EL (cell line): ENCODE measurements around the gene ALK.

Experiments
- DNase-seq: peaks from one replicate; pipeline ENCODE4 v3.0.0-alpha.2; 2016

ALK gene

DNA sequence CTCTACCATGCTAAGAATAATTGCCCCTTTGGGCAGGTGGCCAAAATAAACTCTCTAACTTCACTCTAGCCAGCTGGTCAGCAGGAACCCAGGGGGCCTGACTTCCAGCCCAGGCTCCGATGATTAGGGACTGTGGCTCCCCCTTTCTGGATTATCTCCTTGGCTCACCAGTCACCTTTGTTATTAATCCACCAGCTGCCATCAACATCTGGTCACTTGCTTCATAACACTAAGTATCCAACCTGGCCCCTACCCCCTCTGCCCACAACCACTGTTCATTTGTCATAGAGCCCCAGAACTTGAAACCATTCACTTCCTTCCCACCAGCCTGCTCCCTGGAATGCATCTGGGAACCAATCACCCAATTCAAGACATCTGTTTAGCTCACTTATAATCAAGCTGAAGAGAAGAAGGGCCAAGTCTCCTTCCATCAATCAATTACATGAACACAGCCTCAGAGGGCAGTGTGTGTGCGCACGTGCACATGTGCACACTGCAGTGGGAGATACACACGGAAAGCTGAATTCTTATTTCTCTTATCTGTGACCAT lies 215.1 kb downstream of the ALK start:
- no peak for DNase-seq

DNA sequence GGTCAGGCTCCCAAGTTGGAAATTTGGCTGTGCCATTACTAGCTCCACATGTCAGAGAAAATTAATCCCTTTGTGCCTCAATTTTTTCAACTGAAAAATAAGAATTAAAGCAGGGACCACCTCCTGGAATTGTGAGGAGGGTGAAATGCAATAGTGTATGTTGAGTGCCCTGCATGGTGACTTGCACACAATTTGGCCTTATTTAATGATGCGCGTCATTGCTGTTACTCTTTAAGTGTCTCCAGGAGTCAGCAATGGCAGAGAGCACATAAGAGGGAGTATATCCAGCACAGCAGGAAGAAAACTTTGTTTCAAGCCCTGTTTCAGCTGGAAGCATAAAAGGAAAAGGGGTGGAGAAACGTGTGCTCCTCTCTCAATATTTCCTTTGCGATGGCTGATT lies 215.8 kb downstream of the ALK start:
- no peak for DNase-seq

DNA sequence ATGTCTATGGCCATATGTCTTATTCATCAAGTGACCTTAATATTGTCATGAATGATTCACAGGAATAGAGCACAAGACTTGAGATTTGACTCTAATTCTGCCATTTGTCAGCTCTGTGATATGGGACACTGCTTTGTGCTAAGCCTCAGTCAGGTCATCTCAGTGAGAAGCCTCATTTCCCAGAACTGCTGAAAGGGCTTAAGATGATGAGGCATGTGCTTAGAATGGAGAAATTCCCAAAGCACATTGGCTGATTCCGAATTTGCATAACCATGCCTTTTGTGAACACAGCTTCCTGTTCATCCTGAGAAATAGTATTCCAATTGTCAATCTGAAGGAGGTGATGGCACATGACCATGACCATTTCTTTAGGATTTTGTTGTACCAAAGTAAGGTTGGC lies 218.1 kb downstream of the ALK start:
- DNase-seq = no peak

DNA sequence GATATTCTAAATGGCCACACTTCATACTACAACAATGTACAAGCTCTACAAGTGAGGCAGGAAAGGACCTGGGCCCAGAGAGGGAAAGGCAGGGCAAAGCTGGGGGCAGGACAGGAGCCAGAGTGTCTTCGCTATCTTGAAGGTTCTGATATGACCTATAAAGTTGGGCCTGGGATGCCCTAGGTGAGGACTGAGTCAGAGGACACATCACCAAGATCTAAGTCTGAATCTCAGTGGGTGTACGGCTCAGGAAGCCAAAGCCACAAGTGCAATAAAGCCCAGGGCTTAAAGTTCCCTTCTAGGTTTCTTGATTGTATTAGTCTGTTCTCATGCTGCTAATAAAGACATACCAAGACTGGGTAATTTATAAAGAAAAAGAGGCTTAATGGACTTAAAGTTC lies 219.1 kb downstream of the ALK start:
- DNase-seq = no peak

DNA sequence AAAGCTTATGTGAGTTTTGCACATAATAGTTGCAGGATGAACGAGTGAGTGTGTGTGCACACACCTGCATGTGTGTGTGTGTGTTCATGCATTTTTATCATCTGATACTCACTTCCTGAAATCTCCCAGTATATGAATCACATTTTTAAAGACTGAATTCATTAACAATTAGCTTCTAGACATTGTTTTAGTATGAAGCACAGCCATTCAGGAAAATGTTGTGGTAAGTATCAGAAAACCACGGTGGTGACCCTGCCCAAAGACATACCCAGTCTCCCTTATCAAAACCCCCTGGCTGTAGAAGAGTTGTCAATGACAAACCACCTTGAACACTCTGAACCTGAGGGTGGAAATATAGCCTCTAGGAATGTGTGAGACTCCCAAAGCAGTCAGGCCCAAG lies 220.8 kb downstream of the ALK start:
- peak; percentile 62 for DNase-seq

DNA sequence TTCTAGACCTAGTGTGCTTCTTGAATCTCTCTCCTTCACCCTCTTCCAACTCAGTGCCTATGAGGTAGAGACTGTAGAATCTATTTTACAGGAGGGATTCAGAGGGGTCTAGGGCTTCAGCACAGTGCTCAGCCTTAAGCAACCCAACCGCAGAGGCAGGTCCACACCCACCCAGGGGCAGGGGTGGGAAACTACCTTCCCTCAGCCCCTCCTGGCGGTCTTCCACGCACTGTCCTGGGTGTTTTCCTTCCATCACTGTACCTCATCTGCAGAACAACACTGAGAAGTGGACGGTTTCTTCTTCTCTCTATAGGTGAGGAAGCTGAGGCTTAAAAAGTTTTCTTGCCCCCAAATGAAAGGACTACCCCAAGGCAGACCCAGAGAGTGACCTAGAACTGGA lies 222.3 kb downstream of the ALK start:
- DNase-seq = no peak

DNA sequence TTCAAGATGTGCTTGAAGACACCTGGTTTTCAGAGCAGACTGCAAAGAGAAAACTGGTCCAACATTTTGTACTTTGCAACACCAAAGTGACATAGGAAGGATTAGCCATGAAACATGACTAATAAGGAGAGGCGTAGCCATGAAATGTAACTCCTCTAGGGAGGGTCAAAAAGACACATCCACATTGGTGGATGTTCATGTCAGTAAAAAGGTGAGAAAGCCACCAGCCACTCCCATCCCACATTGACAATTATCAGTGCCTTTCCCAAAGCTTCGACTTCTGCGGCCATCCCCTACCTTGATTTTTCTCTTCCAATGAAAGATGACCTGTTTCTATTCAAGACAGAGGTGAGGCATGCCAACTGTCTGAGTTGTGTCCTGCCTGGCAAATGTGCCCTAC lies 223.2 kb downstream of the ALK start:
- no peak for DNase-seq

DNA sequence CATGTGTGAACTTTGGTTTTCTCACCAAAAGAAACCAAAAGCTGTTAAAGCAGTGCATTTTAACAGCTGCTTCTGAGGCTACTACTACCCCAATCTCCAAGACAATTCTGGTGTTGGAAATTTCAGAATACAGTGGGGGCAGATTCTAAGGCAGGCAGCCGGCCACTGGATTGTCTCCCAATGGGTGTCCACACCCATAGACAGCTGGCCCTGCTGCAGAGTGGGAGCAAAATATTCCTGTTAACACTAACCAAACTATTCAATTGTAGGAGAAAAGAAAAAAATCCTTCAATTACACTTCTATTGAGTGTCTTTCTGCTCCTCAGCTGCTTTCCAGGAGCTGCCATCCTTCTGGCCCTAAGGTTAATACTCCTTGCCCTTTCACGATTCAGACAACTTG lies 223.7 kb downstream of the ALK start:
- DNase-seq = no peak

DNA sequence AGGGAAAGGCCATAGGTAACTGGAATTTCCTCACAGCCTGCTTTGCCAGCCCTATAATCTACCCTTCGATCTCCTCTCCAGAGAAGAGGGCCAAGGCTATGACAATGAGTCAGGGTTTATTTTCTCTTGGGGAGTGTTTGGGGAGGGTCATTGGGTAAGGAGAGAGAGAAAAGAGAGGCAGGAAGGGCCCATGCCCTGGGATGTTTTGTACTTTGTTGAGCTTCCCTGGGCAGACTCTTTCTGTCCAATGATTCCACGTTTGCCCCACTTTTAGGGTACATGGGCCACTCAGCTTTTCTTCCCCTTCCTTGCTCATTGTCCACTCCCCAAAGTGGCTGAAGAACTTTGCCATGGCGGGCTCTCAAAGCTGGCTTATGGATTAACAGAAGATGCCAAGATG lies 224.2 kb downstream of the ALK start:
- DNase-seq = no peak

DNA sequence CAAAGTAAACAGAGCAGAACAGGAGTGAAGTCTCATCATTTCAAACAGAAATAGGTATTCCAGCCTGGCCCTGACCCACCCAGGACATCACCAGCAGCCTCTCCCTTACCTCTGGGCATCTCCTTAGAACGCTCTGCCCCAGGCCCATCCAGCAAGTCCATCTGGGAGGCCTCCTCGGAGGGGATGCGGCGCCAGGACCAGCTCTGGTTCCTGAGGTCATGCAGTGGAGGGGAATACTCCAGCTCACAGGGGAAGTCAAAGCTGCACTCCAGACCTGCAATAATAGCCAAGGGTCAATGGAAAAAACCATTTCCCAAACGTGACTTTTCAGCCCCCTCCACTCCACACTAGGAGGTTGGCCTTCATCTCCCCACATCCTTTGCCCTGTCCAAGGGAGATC lies 226.6 kb downstream of the ALK start:
- no peak for DNase-seq

DNA sequence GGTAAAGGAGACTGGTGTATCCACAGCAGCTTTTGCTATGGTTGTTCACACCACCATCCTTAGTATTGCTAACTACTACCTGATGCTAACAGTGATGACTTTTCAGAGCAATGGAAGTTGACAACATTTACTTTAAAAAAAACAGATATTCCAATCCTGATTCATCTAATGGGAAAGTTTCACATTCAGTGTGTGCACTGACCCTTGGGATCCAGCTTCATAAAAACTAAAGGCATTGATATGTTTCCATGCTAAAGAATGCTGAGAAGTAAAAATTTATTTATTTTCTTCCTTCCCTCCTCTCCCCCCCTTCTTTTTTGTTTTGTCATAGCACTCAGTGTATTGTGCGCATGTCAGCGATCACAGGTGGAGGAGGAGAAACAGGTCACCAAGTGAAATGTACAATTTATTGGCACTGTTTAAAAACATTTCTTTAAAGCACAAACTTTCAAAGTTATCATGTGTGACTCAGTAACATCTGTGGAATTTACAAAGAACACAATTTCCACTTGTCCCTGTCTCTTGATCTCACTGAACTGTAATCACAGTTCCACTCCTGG lies 229.9 kb downstream of the ALK start:
- DNase-seq = no peak

DNA sequence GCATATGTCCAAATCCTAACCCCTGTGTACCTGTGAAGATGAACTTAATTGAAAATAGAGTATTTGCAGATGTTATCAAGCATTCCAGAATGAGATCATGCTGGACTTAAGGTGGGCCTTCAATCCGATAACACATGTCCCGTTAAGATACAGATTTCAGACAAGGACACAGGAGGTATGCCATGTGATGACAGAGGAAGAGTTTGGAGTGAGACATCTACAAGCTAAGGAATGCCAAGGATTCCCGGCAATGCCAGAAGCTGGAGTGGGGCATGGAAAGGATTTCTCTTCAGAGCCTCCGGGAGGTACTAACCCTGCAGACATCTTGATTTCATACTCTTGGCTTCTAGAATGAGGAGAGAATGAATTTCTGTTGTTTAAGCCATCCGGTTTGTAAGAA lies 231.7 kb downstream of the ALK start:
- no peak for DNase-seq

DNA sequence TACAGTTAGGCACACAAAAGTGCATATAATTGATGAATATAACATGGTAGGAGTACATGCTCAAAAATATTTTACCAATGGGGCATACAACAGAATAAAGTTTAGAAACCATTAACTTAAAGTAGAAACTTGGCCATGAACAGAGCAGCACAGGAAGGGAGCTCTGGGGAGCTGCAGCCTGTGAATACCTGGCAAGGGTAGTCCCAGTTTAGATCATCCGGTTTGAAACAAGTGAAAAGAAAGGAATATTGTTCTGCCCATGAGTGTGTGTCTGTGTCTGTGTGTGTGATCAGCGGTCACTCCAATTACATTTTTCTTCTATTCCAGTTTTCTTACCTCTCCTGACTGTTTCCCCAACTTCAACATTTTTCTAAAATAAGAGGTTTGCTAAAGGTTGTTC lies 233.0 kb downstream of the ALK start:
- DNase-seq = no peak

DNA sequence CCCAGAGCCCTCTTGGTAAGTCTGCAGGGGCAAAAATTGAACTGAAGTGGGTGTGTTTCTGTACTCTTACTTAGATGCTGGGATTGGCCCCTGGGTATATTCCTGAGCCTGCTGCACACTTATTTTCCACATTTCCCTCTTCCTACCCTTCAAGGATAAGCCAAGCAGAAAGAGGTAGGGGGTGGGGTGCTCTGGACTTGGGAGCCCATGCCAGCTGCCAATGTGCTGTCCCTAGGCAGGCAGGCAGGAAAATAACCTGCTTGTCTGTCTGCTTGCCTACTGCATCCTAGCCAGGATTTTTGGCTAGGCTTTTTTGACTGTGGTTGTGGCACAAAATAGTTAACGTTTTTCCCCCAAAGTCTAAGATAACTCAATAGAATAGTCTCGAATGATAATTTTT lies 234.3 kb downstream of the ALK start:
- DNase-seq = no peak

DNA sequence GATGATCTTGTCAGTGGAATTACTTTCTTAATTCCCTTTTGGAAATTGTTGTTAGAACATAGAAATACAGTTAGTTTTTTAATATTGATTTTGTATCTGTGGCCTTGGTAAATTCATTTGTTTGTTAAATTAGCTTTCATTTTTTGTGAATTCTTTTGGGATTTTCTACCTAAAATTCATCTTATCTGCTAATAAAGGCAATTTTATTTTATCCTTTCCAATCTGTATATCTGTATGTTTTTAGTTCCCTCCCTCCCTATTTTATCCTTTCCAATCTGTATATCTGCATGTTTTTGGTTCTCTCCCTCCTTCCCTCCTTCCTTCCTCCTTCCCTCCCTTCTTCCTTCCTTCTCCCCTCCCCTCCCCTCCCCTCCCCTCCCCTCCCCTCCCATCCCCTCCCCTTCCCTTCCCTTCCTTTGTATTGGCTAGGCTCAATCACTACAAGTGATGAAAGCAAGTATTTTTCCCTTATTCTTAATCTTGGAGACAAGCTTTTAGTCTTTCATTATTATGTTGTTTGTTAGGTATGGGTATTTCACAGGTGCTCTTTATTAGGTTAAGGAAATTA lies 244.4 kb downstream of the ALK start:
- no peak for DNase-seq

DNA sequence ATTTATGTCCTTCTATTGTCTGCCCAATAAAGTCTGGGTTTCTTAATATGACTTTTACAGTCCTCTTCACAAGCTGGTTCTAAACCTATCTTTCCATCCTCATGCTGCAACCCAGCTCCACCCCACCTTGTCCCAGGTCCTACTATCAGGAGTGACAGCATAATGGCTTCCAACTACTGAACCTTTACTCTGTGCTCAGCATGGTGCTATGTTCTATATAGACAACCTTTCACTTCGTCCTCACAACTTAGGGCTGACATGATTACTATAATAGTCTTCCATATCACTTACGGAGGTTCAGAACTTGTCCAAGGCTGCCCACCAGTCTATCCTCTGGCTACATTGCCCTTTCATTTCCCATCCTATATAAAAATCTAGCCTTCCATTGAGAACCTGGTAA lies 256.8 kb downstream of the ALK start:
- no peak for DNase-seq

DNA sequence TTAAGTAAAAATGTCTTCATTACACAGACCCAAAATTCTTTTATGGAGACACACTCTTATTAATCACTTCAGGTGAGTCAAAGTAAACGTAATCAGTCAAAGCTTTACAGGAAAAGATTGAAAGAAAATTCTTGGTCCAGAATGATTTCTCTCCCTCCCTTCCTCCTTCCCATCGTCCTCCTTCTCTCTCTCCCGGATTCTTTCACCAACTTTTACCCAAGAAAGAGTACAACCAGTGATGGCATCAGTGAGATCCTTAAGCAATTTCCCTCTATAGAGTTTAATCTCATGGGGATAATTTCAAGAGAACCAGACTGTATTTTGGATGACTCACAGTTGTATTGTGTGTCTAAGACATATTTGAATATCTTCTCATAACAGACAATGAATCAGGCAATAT lies 258.1 kb downstream of the ALK start:
- DNase-seq = peak; percentile 55

DNA sequence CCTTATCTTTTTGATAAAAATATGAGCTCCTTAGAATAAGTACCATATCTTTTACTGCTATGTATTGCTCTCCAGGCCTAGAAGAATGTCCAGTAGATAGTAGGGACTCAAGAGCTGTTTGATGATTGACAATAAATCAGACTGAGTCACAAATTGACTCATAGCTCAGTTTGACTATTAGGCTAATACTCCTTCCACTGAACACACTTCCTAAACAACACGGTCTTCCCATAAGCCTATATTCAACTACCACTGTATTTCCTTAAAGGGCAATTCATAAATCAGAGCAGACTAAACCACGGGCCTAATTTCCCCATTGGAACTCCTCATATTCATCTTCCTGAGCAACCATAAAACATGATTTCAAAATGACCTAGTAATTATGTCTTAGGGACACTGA lies 258.5 kb downstream of the ALK start:
- DNase-seq = peak; percentile 3

DNA sequence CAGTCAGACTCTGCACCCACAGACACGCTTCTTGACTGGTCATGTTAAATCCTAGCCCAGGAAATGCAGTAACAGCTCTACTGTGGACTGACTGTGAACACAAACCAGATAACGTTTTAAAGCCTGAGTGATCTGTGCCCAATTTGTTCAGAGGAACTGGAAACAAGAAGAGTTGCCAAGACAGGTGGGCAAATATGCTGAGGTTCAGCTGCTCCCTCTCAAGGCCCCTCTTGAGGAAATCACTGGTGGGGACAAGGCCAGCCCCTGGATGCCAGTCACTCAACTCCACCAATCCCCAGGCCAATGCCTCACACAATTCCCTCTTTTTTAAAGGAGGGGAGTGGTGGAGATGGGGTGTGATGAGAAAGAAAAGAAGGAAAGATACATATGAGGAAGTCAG lies 261.2 kb downstream of the ALK start:
- no peak for DNase-seq

DNA sequence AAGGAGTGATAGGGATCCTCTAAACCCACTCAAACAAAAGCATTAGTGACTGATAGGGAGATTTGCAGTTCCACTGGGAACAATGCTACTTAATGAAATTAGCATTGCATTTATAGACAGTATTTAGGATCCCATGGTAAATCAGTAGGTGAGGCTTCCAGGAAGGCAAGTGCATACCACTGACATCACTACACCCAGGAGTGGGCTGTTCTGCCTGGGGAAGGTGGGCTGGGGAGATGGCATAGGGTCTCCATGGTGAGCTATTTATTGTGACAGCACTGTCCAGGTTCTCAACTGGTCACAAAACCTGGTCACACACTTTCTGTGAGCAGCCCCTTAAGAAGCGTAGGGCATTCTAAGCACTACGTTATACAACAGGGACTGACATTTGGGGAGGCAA lies 262.2 kb downstream of the ALK start:
- no peak for DNase-seq

DNA sequence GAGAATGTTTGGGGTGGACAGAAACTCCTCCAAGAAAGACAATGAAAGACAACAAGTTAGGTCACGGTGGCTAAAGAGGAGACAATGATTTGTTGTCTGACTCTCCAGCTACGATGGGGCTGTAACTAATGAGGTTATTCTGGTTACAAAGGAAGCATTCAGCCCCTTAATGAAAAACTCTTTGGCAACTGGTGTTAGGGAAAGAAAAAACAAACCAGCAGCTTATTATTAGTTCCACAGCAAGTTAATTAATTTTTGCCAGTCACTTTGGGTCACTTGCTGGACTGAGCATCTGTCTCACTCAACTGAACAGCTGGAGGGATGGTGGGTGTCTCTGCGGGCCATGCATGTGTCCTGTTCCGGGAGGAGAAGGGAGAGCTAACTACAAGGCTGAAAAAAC lies 263.7 kb downstream of the ALK start:
- no peak for DNase-seq

DNA sequence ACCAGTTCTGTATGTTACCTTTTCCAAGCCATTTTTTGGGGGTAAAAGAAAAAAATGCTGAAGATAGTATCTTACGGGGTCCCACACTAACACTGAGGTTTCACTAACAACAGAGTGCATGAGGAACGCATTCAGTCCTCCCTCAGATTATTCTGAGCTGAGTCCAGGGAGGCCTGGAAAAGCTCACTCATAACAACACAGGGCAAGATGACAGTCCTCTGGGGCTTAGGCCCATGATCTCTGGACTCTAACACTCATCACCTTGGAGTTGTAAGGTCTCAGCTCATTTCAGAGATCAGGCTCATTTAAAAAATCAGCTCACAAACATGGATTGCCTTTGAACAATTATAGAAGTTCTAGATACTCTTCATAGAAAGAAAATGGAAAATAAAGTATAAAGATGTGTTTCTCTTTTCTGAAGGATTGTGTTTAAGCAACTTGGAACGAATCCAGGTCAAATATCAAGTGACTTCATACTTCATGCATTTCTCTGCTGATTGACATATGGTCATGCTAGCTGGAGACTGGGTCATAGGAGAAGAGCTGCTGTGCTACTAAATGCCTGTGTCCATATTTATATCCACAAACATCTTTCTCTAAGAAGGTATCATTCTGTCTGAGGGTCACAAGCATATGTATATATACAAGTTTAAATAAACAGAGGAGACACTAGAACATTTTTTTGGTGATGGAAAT lies 265.8 kb downstream of the ALK start:
- DNase-seq = no peak

DNA sequence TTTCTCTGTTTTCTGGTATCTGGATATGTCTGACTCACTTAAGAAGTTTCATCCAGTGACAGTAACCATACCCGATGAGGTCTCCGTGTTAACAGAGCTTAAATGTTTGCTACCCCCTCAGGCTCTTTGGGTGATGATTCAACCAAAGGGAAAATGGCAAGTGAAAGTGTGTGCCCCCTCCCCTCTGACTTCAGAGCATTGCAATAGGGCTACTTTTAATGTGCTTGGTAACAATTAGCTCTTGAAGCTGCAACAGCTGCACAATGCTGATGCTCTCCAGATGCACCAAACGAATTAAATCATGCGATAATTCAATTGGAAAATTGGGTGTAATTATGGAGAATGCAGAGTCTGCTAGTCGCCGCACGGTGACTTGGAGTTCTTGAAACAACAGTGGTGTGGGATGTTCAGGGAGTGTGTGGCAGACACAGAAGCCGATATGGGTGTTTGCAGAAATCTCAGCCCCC lies 270.7 kb downstream of the ALK start:
- peak; percentile 37 for DNase-seq

DNA sequence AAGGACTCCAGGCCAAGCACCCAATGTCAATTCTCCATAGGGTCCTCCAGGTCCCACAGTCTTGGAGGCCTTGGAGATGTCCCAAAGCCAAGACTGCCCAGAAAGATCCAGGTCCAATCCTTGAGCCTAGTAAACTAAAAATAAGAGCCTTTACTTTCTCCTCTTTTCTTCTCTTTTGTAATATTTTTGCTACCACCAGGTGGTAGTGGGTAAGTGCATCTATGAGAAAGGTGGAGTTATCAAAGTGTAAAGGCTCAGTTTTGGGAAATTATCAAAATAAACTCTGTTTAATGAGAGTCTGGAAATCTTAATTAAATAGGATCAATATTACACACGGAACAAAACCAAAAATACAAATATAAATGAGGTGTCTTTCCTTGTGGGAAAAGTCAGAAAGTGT lies 276.4 kb downstream of the ALK start:
- no peak for DNase-seq

DNA sequence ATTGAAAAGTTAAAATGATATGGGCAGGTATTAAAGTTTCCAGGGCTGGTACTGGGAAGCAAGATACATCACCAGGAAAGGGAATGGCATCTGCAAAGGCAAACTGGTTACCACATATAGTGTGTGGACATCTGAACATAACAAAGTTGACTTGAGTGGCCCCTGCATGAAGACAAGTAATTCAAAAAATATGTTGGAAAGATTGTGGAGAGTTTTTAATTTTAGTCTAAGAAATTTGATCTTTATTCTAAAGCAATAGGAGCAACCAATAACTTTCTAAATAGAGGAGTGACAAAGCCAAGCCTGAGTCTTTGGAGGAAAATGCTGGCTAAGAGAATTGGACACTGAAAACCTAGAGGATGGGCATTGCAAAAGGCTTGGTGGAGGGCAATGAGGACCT lies 278.2 kb downstream of the ALK start:
- DNase-seq = no peak
